Amniotic stem cell (primary cell): ENCODE results near the gene EGFR.
"Not testable (repeated sequence)": the region's sequence is repeated elsewhere in the genome, so short reads cannot be mapped to it uniquely, and the experiment has no call there.

Experiments
- DNase-seq: peaks from one replicate; lab custom pipeline; 2025; lab: John Stamatoyannopoulos, UW

Gene EGFR

DNA sequence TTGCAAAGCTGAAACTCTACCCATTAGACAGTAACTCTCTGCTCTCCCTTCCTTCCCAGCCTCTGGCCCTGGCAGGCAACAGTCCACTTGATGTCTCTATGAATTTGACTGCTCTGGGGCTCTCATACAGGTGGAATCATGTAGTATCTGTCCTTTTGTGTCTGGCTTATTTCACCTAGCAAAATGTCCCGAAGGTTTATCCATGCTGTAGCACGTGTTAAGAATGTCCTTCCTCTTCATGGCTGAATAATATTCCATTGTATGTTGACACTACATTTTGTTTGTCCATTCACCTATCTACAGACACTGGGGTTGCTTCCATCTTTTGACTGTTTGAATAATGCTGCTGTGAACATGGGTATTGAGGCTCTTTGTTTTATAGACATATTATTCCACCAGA, 128.9 kb downstream of the EGFR start:
- DNase-seq = no peak

DNA sequence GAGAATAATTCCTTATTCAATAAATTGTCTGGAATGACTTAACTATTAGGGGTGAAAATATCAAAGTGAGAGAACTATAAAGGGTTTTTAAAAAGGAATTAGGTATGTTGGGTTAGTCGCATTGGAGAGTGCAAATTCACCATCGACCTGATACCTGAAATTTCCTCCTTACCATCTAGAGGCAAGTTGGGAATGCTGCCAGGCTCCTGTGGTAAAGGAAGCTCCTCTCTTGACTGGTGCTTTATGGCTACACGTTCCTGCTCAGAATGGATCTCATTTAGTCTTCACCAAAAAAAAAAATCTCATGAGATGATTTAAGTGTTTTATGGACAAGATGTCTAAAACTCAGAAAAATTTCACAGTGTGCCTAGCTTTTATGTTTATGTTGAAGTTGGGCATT, 129.8 kb downstream of the EGFR start:
- no peak for DNase-seq

DNA sequence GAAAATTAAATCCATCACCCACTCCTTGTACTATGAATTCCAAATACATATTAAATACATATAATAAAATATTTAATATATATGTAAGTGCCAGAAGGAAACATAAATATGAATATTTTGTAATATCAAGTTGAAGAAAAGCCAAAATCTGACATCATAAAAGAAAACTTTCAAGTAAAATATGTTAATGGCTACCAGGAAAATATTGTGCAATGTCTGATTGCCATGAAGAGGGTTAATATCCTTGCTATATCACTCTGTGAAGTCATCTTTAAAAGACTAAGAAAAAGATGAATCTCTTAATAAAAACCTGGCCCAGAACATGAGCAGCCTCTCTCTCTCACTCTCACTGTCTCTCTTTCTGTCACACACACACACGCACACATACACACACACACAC, 130.2 kb downstream of the EGFR start:
- no peak for DNase-seq

DNA sequence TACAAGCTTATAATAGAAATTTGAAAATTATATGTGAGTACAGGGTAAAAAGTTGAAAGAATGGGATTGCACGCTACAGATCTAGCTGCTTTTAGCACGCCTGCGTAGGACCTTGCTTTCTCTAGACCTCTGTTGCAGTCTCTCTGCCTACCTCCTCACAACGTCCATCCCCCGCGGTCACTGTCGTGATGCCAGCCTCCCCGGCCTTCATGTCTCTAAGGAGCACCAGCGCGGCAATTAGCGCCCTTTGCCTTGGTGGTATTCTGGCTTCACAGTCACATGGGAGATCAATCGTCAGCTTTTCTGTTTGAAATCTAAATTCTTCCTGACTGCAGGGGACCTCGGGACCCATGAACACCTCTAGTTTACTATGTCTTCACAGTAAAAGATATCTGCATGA, 131.3 kb downstream of the EGFR start:
- no peak for DNase-seq

DNA sequence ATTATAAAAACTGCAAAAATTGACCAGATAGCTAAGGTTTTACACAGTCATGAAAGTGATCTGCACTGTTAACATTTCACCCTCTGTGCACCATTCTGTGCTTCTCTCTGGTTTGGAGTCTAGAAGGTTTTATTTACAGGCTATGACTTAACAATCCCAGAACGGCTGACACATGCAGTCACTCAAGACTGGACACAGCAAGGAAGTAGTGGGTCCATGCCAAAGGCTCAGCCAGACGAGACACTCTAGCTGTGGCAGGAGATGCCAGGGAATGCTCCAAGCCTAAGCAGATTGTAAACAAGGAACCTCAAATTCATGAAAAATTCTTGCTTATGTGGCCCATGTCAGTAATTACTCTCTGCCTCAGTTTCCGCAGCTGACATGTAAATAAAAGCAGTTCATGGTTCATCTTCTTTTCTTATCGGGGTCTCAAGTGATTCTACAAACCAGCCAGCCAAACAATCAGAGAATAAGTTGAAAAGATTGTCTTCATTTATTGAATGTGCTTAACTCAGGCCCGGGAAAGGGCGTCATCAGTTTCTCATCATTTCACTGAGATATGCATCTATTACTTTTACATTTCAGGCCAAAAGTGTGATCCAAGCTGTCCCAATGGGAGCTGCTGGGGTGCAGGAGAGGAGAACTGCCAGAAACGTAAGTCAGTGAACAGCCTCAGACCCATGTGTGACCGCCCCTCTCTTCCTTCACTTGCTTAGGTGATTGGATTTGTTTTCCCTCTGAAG, 132.1 kb downstream of the EGFR start:
- no peak for DNase-seq

DNA sequence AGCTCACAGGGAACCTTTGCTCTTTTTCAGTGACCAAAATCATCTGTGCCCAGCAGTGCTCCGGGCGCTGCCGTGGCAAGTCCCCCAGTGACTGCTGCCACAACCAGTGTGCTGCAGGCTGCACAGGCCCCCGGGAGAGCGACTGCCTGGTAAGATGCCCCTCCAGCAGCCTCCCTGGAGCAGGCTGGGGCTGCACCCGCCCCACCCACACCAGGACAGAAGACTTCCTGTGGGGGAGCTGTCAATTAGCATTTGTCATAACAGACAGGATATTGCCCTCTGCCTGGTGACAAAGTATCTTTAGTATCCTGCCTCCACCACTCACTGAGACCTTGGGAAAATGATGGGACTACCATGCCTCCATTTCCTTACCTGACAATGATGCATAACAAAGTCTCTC, 133.7 kb downstream of the EGFR start:
- DNase-seq = no peak

DNA sequence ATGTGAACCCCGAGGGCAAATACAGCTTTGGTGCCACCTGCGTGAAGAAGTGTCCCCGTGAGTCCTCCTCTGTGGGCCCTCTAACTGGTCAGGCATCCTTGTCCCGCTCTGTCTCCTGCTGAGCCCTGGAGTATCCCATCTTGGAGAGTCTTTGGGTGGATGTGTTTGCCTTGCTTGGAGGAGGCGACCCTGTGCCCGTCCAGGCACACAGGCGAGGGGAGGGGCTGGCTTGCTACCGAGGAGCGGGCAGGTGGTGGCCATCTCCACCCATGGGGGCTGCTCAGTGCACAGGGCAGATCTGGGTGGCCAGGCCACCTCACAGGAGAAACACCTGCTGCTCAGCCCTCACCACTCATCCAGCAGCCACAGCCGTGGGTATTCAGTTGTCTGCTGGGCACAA, 135.3 kb downstream of the EGFR start:
- DNase-seq = no peak

DNA sequence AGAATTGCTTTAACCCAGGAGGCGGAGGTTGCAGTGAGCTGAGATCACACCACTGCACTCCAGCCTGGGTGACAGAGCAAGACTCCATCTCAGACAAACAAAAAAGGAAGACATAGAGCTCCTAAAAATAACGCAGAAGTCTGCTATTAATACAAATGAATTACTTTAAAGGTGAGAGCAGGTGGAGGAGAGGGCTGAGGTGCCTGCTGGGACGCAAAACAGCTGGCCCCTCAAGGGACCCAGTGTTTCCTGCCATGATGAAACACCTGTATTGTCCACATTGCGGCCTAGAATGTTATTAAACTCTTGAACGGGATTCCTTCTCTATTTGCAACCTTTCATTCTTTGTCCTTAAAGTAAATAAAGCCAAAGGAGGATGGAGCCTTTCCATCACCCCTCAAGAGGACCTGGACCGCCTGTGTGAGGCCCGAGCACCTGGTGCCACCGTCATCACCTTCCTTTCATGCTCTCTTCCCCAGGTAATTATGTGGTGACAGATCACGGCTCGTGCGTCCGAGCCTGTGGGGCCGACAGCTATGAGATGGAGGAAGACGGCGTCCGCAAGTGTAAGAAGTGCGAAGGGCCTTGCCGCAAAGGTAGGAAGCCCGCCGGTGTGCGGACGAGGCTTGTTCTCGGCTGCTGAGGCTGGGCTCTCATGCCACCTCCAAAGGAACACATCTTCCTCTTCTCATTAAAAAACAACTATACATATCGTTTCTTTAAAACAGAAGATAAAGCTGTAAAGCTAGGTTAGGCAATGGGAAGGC, 136.7 kb downstream of the EGFR start:
- DNase-seq = no peak

DNA sequence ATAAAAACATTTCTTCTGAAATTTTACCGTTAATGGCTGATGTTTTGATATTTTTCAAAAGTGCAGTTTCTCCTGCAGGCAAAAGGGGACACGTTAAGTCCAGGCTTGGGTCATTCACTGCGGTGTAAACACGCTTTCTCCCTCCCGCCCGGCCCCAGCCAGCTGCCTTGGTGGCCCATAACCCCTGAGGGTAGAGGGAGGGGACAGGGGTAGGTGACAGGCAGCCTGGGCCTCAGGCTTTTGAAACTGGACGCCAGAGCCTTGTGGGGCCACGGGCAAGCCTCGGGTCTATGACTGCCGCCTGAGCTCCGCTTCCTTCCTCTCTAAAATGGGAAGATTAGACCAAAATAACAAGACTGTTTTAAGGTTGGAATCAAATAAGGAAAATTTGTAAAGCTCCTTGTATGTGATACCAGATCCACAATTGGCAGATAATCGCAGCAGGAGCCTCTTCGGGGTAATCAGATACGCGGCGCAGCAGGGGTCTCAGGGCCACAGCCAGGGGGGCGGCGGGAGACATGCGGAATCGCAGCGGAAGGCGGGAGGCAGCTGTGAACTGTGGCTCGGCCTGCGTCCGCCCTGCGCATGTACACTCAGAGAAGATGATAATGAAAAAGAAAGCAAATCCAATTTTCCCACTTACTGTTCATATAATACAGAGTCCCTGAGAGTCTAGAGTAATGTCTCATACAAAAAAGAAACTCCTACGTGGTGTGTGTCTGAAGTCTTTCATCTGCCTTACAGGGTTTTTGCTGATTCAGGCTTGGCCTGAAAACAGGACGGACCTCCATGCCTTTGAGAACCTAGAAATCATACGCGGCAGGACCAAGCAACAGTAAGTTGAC, 138.3 kb downstream of the EGFR start:
- DNase-seq = no peak

DNA sequence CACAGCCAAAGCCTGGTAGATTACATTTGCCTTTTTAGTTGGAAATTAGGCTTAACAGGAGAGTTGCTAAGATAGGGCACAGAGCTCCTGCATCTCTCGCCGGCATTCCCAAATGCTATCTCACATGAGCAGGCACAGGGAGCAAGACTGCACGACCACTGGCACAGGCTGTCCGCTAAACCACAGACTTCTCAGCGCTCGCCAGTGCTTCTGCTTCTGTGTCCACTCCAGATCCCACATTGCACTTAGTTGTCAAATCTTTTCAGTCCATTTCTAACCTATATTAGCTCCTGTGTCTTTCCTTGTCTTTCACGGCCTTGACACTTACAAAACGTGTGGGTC, 138.9 kb downstream of the EGFR start:
- no peak for DNase-seq

DNA sequence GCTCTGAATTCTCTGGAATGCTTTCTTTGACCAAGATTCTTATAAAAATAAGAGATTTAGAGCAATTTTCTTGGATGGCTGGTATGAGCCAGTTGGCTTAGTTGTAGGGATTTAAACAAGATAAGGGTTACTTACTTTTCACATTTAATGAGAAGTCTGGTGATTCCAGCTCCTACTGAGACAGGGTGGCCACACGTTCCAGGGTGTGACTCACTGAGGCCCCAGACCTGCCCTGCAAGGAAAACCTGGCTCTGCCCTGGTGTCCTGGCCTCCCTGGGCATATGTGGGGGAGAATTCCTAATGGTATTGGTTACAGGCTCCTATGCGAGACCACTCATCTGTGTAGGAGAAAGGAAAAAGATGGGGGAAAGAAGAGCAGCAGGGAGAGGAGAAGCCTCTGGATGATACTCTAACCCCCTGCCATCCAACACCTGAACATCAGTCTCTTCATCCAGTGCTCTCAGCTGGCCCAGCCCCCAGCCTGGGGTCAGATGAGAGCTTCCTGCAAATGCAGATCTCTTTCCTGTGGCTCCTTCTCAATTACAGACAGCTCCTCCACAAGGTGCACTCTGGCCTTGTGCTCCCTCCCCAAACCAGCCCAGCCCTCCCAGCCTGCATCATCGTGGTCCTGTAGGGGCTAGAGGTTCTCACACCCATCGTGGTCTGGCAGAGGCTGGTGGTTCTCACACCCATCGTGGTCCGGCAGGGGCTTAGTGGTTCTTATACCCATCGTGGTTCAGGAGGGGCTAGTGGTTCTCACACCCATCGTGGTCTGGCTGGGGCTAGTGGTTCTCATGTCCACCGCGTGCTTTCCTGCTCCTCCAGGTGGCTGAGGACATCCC, 139.9 kb downstream of the EGFR start:
- no peak for DNase-seq

DNA sequence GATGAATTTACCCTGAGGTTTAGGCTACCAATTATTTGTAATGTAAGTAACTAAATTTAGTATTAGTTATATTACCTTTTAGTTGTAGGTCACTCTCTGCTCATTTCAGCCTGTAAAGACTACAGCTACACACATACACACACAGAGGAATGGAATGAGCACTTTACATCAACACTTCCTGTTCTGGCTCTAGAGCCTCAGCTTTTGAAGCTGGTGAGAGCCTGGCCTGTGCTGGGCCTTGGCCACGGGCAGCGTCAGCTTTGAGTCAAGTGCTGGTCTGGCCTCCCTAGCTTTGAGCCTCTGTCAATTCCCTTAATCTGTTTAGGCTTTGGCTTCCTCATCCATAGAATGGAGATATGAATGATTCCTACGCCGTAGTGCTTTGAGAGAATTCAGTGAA, 141.7 kb downstream of the EGFR start:
- DNase-seq = no peak

DNA sequence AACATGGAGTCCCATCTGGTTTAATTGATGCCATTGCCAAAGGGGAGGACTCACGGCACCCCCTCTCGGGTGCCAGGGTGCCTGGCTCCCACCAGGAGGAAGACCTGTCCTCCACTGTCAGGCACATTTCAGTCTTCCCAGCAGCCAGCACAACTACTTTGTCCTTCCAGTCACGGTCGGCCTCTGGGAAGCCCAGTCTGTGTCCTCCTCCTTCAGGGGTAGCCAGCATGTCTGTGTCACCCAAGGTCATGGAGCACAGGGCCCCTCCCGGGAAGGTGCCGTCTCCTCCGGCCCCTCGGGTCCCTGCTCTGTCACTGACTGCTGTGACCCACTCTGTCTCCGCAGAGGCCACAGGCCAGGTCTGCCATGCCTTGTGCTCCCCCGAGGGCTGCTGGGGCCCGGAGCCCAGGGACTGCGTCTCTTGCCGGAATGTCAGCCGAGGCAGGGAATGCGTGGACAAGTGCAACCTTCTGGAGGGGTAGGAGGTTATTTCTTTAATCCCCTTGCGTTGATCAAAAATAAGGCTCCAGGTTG, 142.4 kb downstream of the EGFR start:
- no peak for DNase-seq

DNA sequence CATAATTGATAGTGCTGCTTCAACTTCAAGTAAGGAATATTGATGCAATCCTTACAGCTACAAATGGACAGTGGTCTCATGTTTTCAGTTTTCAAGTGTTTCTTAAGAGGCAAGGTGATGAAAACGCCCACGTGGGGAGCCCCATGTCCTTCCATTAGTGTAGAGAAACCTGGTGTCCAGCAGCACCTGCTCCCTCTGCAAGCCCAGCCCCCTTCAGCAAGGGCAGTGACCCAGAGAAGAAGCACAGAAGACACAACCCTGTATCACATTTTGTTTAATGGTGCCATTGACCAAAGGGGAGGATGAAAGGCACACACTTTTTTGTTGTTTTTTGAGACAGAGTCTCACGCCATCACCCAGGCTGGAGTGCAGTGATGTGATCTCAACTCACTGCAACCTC, 143.7 kb downstream of the EGFR start:
- no peak for DNase-seq

DNA sequence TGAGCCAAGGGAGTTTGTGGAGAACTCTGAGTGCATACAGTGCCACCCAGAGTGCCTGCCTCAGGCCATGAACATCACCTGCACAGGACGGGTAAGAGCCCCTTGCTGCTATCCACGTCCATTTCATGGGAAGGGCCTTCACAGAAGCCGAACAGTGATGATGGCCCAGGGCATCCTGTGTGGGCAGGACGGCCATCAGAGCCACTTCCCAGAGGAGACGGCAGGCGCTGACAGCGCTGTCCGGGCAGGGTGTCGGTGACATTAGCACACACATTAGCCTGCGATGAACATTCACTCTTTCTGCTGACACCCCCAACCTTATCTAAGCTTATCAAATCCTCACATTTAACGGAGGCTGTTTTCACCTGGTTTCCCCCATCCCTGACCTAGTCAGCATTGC, 144.9 kb downstream of the EGFR start:
- DNase-seq = no peak

DNA sequence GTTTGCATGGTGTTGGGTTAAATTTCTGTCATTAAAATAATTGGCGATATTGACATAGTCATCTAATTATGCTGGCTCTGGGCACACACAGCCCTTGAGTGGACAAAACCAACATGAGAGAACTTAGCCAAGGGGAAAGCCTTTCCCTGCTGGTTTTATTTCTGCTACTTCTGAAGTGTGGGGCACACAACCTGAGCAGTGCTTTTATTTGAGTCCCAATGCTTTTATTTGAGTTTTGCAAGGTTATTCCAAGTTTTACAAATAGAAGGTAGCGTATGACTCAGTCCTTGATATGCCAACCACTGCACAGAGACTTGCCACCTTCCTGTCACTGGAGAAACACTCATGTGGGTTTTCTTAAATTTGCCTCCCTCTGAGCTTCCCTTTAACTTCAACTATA, 145.7 kb downstream of the EGFR start:
- DNase-seq = no peak

DNA sequence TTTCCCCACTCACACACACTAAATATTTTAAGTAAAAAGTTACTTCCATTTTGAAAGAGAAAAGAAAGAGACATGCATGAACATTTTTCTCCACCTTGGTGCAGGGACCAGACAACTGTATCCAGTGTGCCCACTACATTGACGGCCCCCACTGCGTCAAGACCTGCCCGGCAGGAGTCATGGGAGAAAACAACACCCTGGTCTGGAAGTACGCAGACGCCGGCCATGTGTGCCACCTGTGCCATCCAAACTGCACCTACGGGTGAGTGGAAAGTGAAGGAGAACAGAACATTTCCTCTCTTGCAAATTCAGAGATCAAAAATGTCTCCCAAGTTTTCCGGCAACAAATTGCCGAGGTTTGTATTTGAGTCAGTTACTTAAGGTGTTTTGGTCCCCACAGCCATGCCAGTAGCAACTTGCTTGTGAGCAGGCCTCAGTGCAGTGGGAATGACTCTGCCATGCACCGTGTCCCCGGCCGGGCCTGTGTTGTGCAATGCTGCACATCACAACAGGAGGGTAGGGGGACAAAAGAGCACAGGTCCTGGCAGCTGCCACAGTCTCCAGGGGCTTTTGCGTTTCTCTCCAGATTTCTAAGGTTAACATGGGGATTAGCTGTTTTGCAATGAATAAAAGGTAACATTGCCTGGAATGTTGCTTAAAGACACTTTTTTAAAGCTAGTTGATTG, 146.5 kb downstream of the EGFR start:
- DNase-seq = no peak

DNA sequence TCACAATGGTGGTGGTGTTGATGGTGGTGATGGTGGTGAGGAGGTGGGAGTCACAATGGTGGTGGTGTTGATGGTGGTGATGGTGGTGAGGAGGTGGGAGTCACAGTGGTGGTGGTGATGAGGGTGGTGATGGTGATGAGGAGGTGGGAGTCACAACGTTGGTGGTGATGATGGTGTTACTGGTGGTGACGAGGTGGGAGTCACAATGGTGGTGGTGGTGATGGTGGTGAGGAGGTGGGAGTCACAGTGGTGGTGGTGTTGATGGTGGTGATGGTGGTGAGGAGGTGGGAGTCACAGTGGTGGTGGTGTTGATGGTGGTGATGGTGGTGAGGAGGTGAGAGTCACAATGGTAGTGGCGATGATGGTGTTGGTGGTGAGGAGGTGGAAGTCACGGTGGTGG, 148.5 kb downstream of the EGFR start:
- DNase-seq = not testable (repeated sequence)

DNA sequence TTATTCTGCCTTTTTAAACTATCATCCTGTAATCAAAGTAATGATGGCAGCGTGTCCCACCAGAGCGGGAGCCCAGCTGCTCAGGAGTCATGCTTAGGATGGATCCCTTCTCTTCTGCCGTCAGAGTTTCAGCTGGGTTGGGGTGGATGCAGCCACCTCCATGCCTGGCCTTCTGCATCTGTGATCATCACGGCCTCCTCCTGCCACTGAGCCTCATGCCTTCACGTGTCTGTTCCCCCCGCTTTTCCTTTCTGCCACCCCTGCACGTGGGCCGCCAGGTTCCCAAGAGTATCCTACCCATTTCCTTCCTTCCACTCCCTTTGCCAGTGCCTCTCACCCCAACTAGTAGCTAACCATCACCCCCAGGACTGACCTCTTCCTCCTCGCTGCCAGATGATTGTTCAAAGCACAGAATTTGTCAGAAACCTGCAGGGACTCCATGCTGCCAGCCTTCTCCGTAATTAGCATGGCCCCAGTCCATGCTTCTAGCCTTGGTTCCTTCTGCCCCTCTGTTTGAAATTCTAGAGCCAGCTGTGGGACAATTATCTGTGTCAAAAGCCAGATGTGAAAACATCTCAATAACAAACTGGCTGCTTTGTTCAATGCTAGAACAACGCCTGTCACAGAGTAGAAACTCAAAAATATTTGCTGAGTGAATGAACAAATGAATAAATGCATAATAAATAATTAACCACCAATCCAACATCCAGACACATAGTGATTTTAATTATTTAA, 151.7 kb downstream of the EGFR start:
- DNase-seq = no peak

DNA sequence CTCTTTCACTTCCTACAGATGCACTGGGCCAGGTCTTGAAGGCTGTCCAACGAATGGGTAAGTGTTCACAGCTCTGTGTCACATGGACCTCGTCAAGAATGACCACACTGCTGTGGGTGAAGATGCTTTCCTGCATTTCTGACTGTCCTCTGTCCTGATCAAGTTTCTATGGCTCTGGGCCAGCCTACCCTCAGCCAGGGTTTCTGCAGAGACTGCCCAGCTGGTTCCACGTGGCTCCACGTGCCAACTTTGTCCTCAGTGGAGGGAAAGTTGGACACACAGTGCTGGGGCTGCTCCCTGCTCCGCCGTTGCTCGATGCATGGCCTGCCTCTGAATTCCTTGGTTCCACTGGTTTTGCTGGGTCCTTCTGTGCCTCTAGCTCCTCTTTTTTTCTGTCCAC, 152.3 kb downstream of the EGFR start:
- no peak for DNase-seq

DNA sequence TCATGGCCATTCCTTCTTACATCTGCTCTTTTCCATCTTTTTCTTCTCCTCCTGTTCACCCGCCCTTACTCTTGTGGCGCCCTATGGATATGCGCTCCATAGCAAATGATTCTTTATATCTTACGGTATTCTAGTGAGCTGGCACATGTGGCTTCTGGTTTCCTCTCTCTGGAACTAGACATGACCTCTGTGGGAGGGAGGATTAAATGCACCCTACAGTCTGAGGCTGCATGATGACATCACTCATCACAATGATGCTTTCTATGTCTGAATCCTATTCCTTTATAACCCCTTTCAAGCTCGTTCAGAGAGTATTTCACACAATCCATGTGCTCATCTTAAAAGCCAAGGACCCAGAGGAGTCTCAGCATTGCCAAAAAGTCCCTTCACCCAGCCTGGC, 153.3 kb downstream of the EGFR start:
- no peak for DNase-seq
